GM18873 (cell line): Measurements from ENCODE around the gene BID.

Experiments
- ATAC-seq: cut with Tn5 transposase; IDR thresholded peaks from one replicate; pipeline ENCODE4 v1.9.1; 2021; ENCODE audit warnings: mild to moderate bottlenecking, moderate library complexity, moderate number of reproducible peaks; ENCODE audit not compliant: unreplicated experiment, low FRiP score

The BID gene

GRCh38 chr22:17743661-17744411 lies 30.4 kb downstream of the BID start:
- ATAC-seq: no peak

- ATAC-seq: no peak
Measured at GRCh38 chr22:17742527-17742902, 31.8 kb downstream of the BID start.

GRCh38 chr22:17741866-17742526 lies 32.3 kb downstream of the BID start:
- ATAC-seq: no peak

GRCh38 chr22:17739196-17739975 lies 34.9 kb downstream of the BID start:
- no peak for ATAC-seq

- ATAC-seq: no peak
Measured at GRCh38 chr22:17738386-17739128, 35.7 kb downstream of the BID start.

GRCh38 chr22:17734187-17734586 lies 40.1 kb downstream of the BID start:
- ATAC-seq: no peak

GRCh38 chr22:17733466-17733865 lies 40.8 kb downstream of the BID start:
- no peak for ATAC-seq

- ATAC-seq: no peak
Measured at GRCh38 chr22:17732251-17732854, 41.9 kb downstream of the BID start.

- no peak for ATAC-seq
Measured at GRCh38 chr22:17729561-17729960, 44.7 kb downstream of the BID start.

- ATAC-seq: no peak
Measured at GRCh38 chr22:17728786-17729185, 45.5 kb downstream of the BID start.

GRCh38 chr22:17726928-17727897 lies 47.1 kb downstream of the BID start:
- no peak for ATAC-seq

GRCh38 chr22:17726006-17726927 lies 48.0 kb downstream of the BID start:
- no peak for ATAC-seq

- no peak for ATAC-seq
Measured at GRCh38 chr22:17725500-17725796, 48.8 kb downstream of the BID start.

- ATAC-seq: no peak
Measured at GRCh38 chr22:17724678-17725499, 49.4 kb downstream of the BID start.

GRCh38 chr22:17724241-17724640 lies 50.0 kb downstream of the BID start:
- ATAC-seq: no peak

GRCh38 chr22:17719911-17720310 lies 54.4 kb downstream of the BID start:
- no peak for ATAC-seq

- ATAC-seq: no peak
Measured at GRCh38 chr22:17717708-17718107, 56.6 kb downstream of the BID start.
